ENCODE data around the gene CFAP299. TPM values are rescaled to one million over a fixed set of nuclear protein-coding genes. Genes with fewer than 3 reads are reported as not detected.
A peak's percentile ranks its signal among the peaks of the same experiment; 100 is the strongest.
"Not testable (repeated sequence)": the region's sequence is repeated elsewhere in the genome, so short reads cannot be mapped to it uniquely, and the experiment has no call there.

The CFAP299 gene
- total RNA-seq, 4 donors from 2014 or later = 5.1 TPM; not detected in 3

- Histone ChIP-seq H3K27ac (no peak overlapping the region), H3K27me3 (no peaks in the 10 kb centered on the region), H3K4me3 (no peak overlapping the region), H3K4me1 (peaks cover 0 to 5% (median 0%) of the 10 kb centered on the region in 3 donors), H3K36me3 (no peaks in the 10 kb centered on the region), H3K9me3 (no peaks in the 10 kb centered on the region)
- 67 to 91% methylated on average over 7 of the region's 7 CpGs for WGBS, 2 donors (ENCODE audit: low coverage in 1 of 2)
- ATAC-seq = no peak
- TF ChIP-seq POLR2A (IDR thresholded peaks at IDR 0.05) = no peak
- TF ChIP-seq, protein P1, sequence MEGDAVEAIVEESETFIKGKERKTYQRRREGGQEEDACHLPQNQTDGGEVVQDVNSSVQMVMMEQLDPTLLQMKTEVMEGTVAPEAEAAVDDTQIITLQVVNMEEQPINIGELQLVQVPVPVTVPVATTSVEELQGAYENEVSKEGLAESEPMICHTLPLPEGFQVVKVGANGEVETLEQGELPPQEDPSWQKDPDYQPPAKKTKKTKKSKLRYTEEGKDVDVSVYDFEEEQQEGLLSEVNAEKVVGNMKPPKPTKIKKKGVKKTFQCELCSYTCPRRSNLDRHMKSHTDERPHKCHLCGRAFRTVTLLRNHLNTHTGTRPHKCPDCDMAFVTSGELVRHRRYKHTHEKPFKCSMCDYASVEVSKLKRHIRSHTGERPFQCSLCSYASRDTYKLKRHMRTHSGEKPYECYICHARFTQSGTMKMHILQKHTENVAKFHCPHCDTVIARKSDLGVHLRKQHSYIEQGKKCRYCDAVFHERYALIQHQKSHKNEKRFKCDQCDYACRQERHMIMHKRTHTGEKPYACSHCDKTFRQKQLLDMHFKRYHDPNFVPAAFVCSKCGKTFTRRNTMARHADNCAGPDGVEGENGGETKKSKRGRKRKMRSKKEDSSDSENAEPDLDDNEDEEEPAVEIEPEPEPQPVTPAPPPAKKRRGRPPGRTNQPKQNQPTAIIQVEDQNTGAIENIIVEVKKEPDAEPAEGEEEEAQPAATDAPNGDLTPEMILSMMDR (IDR thresholded peaks at IDR 0.05) = no peak
- TF ChIP-seq POLR2AphosphoS5 (IDR thresholded peaks at IDR 0.05) = no peak
- TF ChIP-seq EP300 (IDR thresholded peaks at IDR 0.05) = no peak
Observed at GRCh38 chr4:80313627-80314026, 21.9 kb upstream of the CFAP299 start.

- H3K27ac ChIP-seq, H3K36me3 ChIP-seq, ATAC-seq, H3K4me1 ChIP-seq, H3K4me3 ChIP-seq, H3K9me3 ChIP-seq, H3K27me3 ChIP-seq: not testable (repeated sequence)
Observed at GRCh38 chr4:80315848-80316247, 19.7 kb upstream of the CFAP299 start.

DNA sequence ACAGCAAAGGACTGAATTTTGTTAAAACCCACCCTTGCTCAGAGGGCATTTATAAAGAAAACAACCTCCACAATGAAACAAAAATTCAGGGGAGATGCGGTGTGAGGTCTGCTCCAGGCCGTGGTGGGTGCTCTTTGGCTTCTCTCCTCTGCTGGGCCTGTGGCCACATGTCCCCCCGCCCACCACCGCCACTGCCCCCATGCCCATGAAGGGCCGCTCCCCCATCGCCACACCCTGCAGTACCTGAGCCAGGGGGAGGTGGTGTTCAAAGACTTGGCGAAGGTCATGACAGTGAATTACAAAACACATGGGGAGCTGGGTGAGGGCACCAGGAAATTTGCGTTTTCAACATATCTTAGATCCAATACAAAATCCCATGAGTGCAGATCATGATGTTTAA lies 14.2 kb upstream of the CFAP299 start:
- ATAC-seq = no peak
- Histone ChIP-seq H3K4me3 (no peak overlapping the region), H3K36me3 (no peaks in the 10 kb centered on the region), H3K27ac (no peak overlapping the region), H3K4me1 (peaks cover 2 to 21% (median 6%) of the 10 kb centered on the region in 3 donors), H3K9me3 (no peaks in the 10 kb centered on the region), H3K27me3 (no peaks in the 10 kb centered on the region)
- WGBS, 2 donors (ENCODE audit: low coverage in 1 of 2) = 93% methylated on average over 5 to 7 of the region's 8 CpGs
- no peak for TF ChIP-seq POLR2AphosphoS5 (IDR thresholded peaks at IDR 0.05)
- TF ChIP-seq, protein P1 (IDR thresholded peaks at IDR 0.05) = no peak
- no peak for TF ChIP-seq EP300 (IDR thresholded peaks at IDR 0.05)
- no peak for TF ChIP-seq POLR2A (IDR thresholded peaks at IDR 0.05)

DNA sequence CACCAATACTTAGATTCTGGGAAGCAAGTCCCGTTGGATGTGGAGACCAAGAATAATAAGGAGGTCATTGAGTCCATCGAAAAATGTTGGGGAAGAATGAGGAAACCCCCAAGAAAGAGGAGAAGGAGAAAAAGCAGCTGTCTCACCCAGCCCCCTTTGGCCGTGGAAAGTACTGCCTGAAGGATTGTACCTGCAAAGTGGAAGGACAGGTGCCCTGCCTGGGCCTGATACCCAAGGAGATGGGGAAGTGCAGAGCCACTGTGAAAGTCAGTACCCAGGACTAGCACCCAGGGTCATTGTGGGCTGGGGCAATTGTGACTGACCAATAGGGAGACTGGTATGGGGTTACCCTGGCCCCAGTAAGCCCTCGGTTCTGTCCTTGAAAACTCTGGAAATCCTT lies 13.8 kb upstream of the CFAP299 start:
- 82% methylated on average over 4 of the region's 4 CpGs; no CpG with 5 or more reads in 1 of the 2 donors for WGBS, 2 donors (ENCODE audit: low coverage in 1 of 2)
- no peaks in the 10 kb centered on the region for H3K9me3 ChIP-seq
- H3K27ac ChIP-seq = peak overlapping the region in 1 of 4 donors; percentile 53
- H3K4me3 ChIP-seq = no peak overlapping the region
- no peaks in the 10 kb centered on the region for H3K27me3 ChIP-seq
- TF ChIP-seq, protein P1 (IDR thresholded peaks at IDR 0.05) = no peak
- TF ChIP-seq POLR2AphosphoS5 (IDR thresholded peaks at IDR 0.05) (no peak), EP300 (IDR thresholded peaks at IDR 0.05) (no peak), POLR2A (IDR thresholded peaks at IDR 0.05) (no peak)
- ATAC-seq = no peak
- H3K36me3 ChIP-seq = no peaks in the 10 kb centered on the region
- H3K4me1 ChIP-seq = peaks cover 2 to 21% (median 6%) of the 10 kb centered on the region in 3 donors

GRCh38 chr4:80322716-80323115 lies 12.8 kb upstream of the CFAP299 start:
- H3K4me1 ChIP-seq = peaks cover 2 to 21% (median 6%) of the 10 kb centered on the region in 3 donors
- H3K27ac ChIP-seq = peak overlapping the region in 2 of 4 donors; percentile 43 to 53
- no peak overlapping the region for H3K4me3 ChIP-seq
- TF ChIP-seq, protein P1 (IDR thresholded peaks at IDR 0.05) = peak in 3 of 4 experiments; percentile 33 to 44 (median 44)
- TF ChIP-seq POLR2A (IDR thresholded peaks at IDR 0.05) = no peak
- H3K27me3 ChIP-seq = no peaks in the 10 kb centered on the region
- no peak for ATAC-seq
- H3K36me3 ChIP-seq = no peaks in the 10 kb centered on the region
- H3K9me3 ChIP-seq = no peaks in the 10 kb centered on the region

All from gastroesophageal sphincter (tissue), 4 donors.